KBM-7 (cell line): Measurements from ENCODE around the gene SEMA6B.

Experiments
- DNase-seq: peaks from one replicate; pipeline ENCODE4 v3.0.0-alpha.2; 2015
- in situ Hi-C: fragments of 300-500 bp; cut with MboI; formaldehyde crosslinking; loops from 2 replicates; pipeline ENCODE4 v1.14.3; 2020; ENCODE audit warnings: low sequenced_read_pairs, low pct_unique_long_range_greater_than_20kb, mixed read lengths

SEMA6B gene

GRCh38 chr19:4517451-4518057, 41.9 kb downstream of the SEMA6B start:
- in situ Hi-C loops, result no loop called here
- DNase-seq, result no peak

- no peak for DNase-seq
- in situ Hi-C loops, result no loop called here
These were observed 42.6 kb downstream of the SEMA6B start for GRCh38 chr19:4516939-4517300.

GRCh38 chr19:4516199-4516938, 43.1 kb downstream of the SEMA6B start:
- no peak for DNase-seq
- in situ Hi-C loops, result no loop called here

- in situ Hi-C loops, result no loop called here
- no peak for DNase-seq
These were observed 43.8 kb downstream of the SEMA6B start for GRCh38 chr19:4515732-4516131.

GRCh38 chr19:4513248-4513647, 46.2 kb downstream of the SEMA6B start:
- in situ Hi-C loops, result no loop called here
- DNase-seq, result no peak

- in situ Hi-C loops, result no loop called here
- DNase-seq, result no peak
These were observed 47.4 kb downstream of the SEMA6B start for GRCh38 chr19:4512070-4512469.

GRCh38 chr19:4511300-4512054, 48.0 kb downstream of the SEMA6B start:
- in situ Hi-C loops, result no loop called here
- DNase-seq, result no peak

- DNase-seq, result no peak
- in situ Hi-C loops, result no loop called here
These were observed 48.8 kb downstream of the SEMA6B start for GRCh38 chr19:4510435-4511255.

- DNase-seq, result no peak
- in situ Hi-C loops, result no loop called here
These were observed 50.8 kb downstream of the SEMA6B start for GRCh38 chr19:4508698-4509097.

GRCh38 chr19:4507804-4508203, 51.7 kb downstream of the SEMA6B start:
- in situ Hi-C loops, result no loop called here
- no peak for DNase-seq

GRCh38 chr19:4507150-4507452, 52.4 kb downstream of the SEMA6B start:
- in situ Hi-C loops, result no loop called here
- no peak for DNase-seq

GRCh38 chr19:4506449-4507149, 52.9 kb downstream of the SEMA6B start:
- DNase-seq, result no peak
- in situ Hi-C loops, result no loop called here

GRCh38 chr19:4505570-4506448, 53.7 kb downstream of the SEMA6B start:
- in situ Hi-C loops, result no loop called here
- no peak for DNase-seq

GRCh38 chr19:4504891-4505569, 54.5 kb downstream of the SEMA6B start:
- DNase-seq, result no peak
- in situ Hi-C loops, result no loop called here

GRCh38 chr19:4504297-4504701, 55.2 kb downstream of the SEMA6B start:
- in situ Hi-C loops, result no loop called here
- DNase-seq, result no peak

- in situ Hi-C loops, result no loop called here
- no peak for DNase-seq
These were observed 55.7 kb downstream of the SEMA6B start for GRCh38 chr19:4503825-4504170.

GRCh38 chr19:4503132-4503824, 56.2 kb downstream of the SEMA6B start:
- in situ Hi-C loops, result no loop called here
- DNase-seq, result no peak
